Spleen (tissue), 7 donors: ENCODE data around the gene PROSER3.

Source experiments
- CTCF ChIP-seq, 11 experiments: fragments of 200-600 bp in 7 of 11; fragments of 450-650 bp in 4 of 11; sonication (generic) in 4 of 11; IDR thresholded peaks in 8 of 11; conservative IDR thresholded peaks in 3 of 11; 1 replicate in 7 of 11; 2 replicates in 4 of 11; pipeline versions ENCODE4 v1.4.0 to v1.8.0; 2016 to 2021; ENCODE audit warnings: antibody characterized with exemption in 11 of 11, inconsistent platforms in 4 of 11, mild to moderate bottlenecking in 1 of 11
- POLR2A ChIP-seq, 3 donors: fragments of 450-650 bp; IDR thresholded peaks; one replicate each; pipeline ENCODE4 v1.5.1; 2017; ENCODE audit warnings: antibody characterized with exemption in 3 of 3, mild to moderate bottlenecking in 1 of 3
- donor health status: DM: no; HTN: no; CAD: no; lungs with moderate emphysema.
- donor health status: DM: no; HTN: no; CAD: no.
- donor health status: DM: no; HTN: no; CAD: no.

- TF ChIP-seq CTCF (IDR thresholded peaks at IDR 0.05 in 8 of 11, conservative IDR thresholded peaks at IDR 0.05 in 3 of 11) (no peak), POLR2A (IDR thresholded peaks at IDR 0.05) (no peak)
These were observed 19.1 kb upstream of the PROSER3 start for GRCh38 chr19:35738887-35739229.
